Pulmonary artery endothelial cell (primary cell): ENCODE measurements around the gene CYP1A2. TPM values are rescaled to one million over a fixed set of nuclear protein-coding genes. Genes with fewer than 3 reads are reported as not detected.

Experiments
- DNase-seq: peaks from one replicate; pipeline ENCODE4 v3.0.0-alpha.2; 2011; ENCODE audit warnings: low read depth, low spot score
- total RNA-seq: library from RNA; depleted of rRNA; stranded (reverse); fragments of >200 nt; gene quantifications from 2 replicates; pipeline ENCODE4 v1.2.3, GENCODE V29; 2014

CYP1A2 gene
- total RNA-seq, 1 donor from 2014 or later, result not detected

GRCh38 chr15:74802862-74803447, 54.3 kb downstream of the CYP1A2 start:
- no peak for DNase-seq

- no peak for DNase-seq
Observed at GRCh38 chr15:74804935-74805334, 56.3 kb downstream of the CYP1A2 start.

Other genes with a start within 250 kb of the CYP1A2 start
- 1.5 and 2.4 TPM in 2 replicates for gene ARID3B, start 207.6 kb upstream of the CYP1A2 start, total RNA-seq
- gene CLK3, start 133.0 kb upstream of the CYP1A2 start, total RNA-seq, result 52.8 and 64.3 TPM in 2 replicates
- gene EDC3, start 52.8 kb upstream of the CYP1A2 start, total RNA-seq, result 14.3 and 21.1 TPM in 2 replicates
- 1.2 and 1.3 TPM in 2 replicates for gene CYP1A1, start 23.3 kb upstream of the CYP1A2 start, total RNA-seq
- gene CSK, start 33.2 kb downstream of the CYP1A2 start, total RNA-seq, result 39.5 and 46.1 TPM in 2 replicates
- gene LMAN1L, start 64.0 kb downstream of the CYP1A2 start, total RNA-seq, result not detected in 2 replicates
- not detected in 2 replicates for gene CPLX3, start 77.8 kb downstream of the CYP1A2 start, total RNA-seq
- 22.4 and 27.0 TPM in 2 replicates for gene ULK3, start 94.3 kb downstream of the CYP1A2 start, total RNA-seq
- 18.5 and 21.9 TPM in 2 replicates for gene SCAMP2, start 124.5 kb downstream of the CYP1A2 start, total RNA-seq
- 57.3 and 64.3 TPM in 2 replicates for gene MPI, start 141.2 kb downstream of the CYP1A2 start, total RNA-seq
- gene FAM219B, start 158.0 kb downstream of the CYP1A2 start, total RNA-seq, result 38.2 and 41.3 TPM in 2 replicates
- gene COX5A, start 189.2 kb downstream of the CYP1A2 start, total RNA-seq, result 51.2 and 72.3 TPM in 2 replicates
- gene RPP25, start 207.9 kb downstream of the CYP1A2 start, total RNA-seq, result 13.2 and 14.4 TPM in 2 replicates
- 3.5 and 5.9 TPM in 2 replicates for gene SCAMP5, start 246.7 kb downstream of the CYP1A2 start, total RNA-seq